GM21723 (cell line): Measurements from ENCODE around the gene PDE4B.

Experiments
- ATAC-seq: cut with Tn5 transposase; IDR thresholded peaks from one replicate; pipeline ENCODE4 v1.9.1; 2021; ENCODE audit warnings: mild to moderate bottlenecking, moderate library complexity; ENCODE audit not compliant: unreplicated experiment

The PDE4B gene

GRCh38 chr1:66275601-66276023 is 482.9 kb downstream of the PDE4B start:
- no peak for ATAC-seq

- ATAC-seq: peak; percentile 82
These were observed 483.5 kb downstream of the PDE4B start for GRCh38 chr1:66276218-66276617.

- ATAC-seq: peak; percentile 20
These were observed 485.7 kb downstream of the PDE4B start for GRCh38 chr1:66278260-66279021.

- ATAC-seq: no peak
These were observed 489.1 kb downstream of the PDE4B start for GRCh38 chr1:66281808-66282207.

- peak; percentile 86 for ATAC-seq
These were observed 489.7 kb downstream of the PDE4B start for GRCh38 chr1:66282343-66282852.

- ATAC-seq: peak; percentile 0
These were observed 490.4 kb downstream of the PDE4B start for GRCh38 chr1:66282891-66283621.

- peak; percentile 59 for ATAC-seq
These were observed 490.9 kb downstream of the PDE4B start for GRCh38 chr1:66283622-66284041.

- ATAC-seq: no peak
These were observed 492.1 kb downstream of the PDE4B start for GRCh38 chr1:66284746-66285145.

GRCh38 chr1:66285618-66286270 is 493.0 kb downstream of the PDE4B start:
- ATAC-seq: no peak

- ATAC-seq: no peak
These were observed 493.6 kb downstream of the PDE4B start for GRCh38 chr1:66286307-66286706.

GRCh38 chr1:66288048-66288447 is 495.4 kb downstream of the PDE4B start:
- no peak for ATAC-seq

GRCh38 chr1:66290761-66291530 is 498.3 kb downstream of the PDE4B start:
- ATAC-seq: no peak

- no peak for ATAC-seq
These were observed 498.8 kb downstream of the PDE4B start for GRCh38 chr1:66291531-66291864.

GRCh38 chr1:66292305-66292704 is 499.6 kb downstream of the PDE4B start:
- no peak for ATAC-seq

- ATAC-seq: no peak
These were observed 500.2 kb downstream of the PDE4B start for GRCh38 chr1:66292944-66293343.

- no peak for ATAC-seq
These were observed 502.1 kb downstream of the PDE4B start for GRCh38 chr1:66294707-66295370.

- ATAC-seq: no peak
These were observed 503.1 kb downstream of the PDE4B start for GRCh38 chr1:66295803-66296202.

- ATAC-seq: no peak
These were observed 503.7 kb downstream of the PDE4B start for GRCh38 chr1:66296370-66296769.

- ATAC-seq: no peak
These were observed 504.3 kb downstream of the PDE4B start for GRCh38 chr1:66296951-66297350.

GRCh38 chr1:66298464-66298863 is 505.8 kb downstream of the PDE4B start:
- ATAC-seq: no peak
